ENCODE results near the gene HSCB. TPM values are rescaled to one million over a fixed set of nuclear protein-coding genes. Genes with fewer than 3 reads are reported as not detected.
A peak's percentile ranks its signal among the peaks of the same experiment; 100 is the strongest.

The HSCB gene
- total RNA-seq, 3 donors from 2014 or later (not counting 1 experiment from before 2014, with no cell fraction given): 11.4 to 13.6 (median 12.3) TPM

- Histone ChIP-seq H3K36me3 (ENCODE audit: control insufficient read depth, insufficient read depth, low read length) (peaks cover 53% of the 10 kb centered on the region), H3K27ac (ENCODE audit: low read length) (peak overlapping the region; percentile 51), H3K4me1 (ENCODE audit: control insufficient read depth, insufficient read depth, low read length) (peaks cover 53% of the 10 kb centered on the region), H3K9me3 (ENCODE audit: control insufficient read depth, insufficient read depth, low read length) (no peaks in the 10 kb centered on the region), H3K27me3 (ENCODE audit: control insufficient read depth, insufficient read depth, low read length) (no peaks in the 10 kb centered on the region), H3K4me3 (ENCODE audit: low read length) (no peak overlapping the region)
- H3K27ac Mint-ChIP-seq: peak overlapping the region; percentile 92 to 96
- peaks cover 71 to 74% of the 10 kb centered on the region in 2 donors for H3K4me1 Mint-ChIP-seq
- peak overlapping the region; percentile 45 for H3K4me3 Mint-ChIP-seq
- WGBS (ENCODE audit: insufficient coverage): 46% methylated on average over 2 of the region's 3 CpGs
- no peaks in the 10 kb centered on the region for H3K9me3 Mint-ChIP-seq
- peaks cover 26% of the 10 kb centered on the region for H3K36me3 Mint-ChIP-seq
- peak; percentile 27 to 51 (median 48) for ATAC-seq
- TF ChIP-seq CTCF (IDR thresholded peaks at IDR 0.05): no peak
- no peak for DNase-seq
- intact Hi-C loops (cut with micrococcal nuclease): no loop called here
- H3K27me3 Mint-ChIP-seq (ENCODE audit: low read depth in 2 of 2): no peaks in the 10 kb centered on the region
These were observed 50.1 kb downstream of the HSCB start for GRCh38 chr22:28791841-28792490.

GRCh38 chr22:28792491-28793383 is 50.9 kb downstream of the HSCB start:
- DNase-seq (peak in 1 of 2 donors; percentile 20), ATAC-seq (peak; percentile 42 to 57 (median 54))
- no peaks in the 10 kb centered on the region for H3K9me3 ChIP-seq (ENCODE audit: control insufficient read depth, insufficient read depth, low read length)
- TF ChIP-seq CTCF (IDR thresholded peaks at IDR 0.05): no peak
- H3K36me3 Mint-ChIP-seq: peaks cover 28% of the 10 kb centered on the region
- H3K4me1 ChIP-seq (ENCODE audit: control insufficient read depth, insufficient read depth, low read length): peaks cover 59% of the 10 kb centered on the region
- H3K27me3 ChIP-seq (ENCODE audit: control insufficient read depth, insufficient read depth, low read length): no peaks in the 10 kb centered on the region
- H3K36me3 ChIP-seq (ENCODE audit: control insufficient read depth, insufficient read depth, low read length): peaks cover 53% of the 10 kb centered on the region
- H3K27ac Mint-ChIP-seq: peak overlapping the region; percentile 92 to 96
- intact Hi-C loops (cut with micrococcal nuclease): no loop called here
- WGBS (ENCODE audit: insufficient coverage): 68% methylated on average over 15 of the region's 15 CpGs
- no peak overlapping the region for H3K4me3 ChIP-seq (ENCODE audit: low read length)
- H3K27ac ChIP-seq (ENCODE audit: low read length): peak overlapping the region; percentile 51
- H3K4me3 Mint-ChIP-seq: peak overlapping the region; percentile 58
- no peaks in the 10 kb centered on the region for H3K27me3 Mint-ChIP-seq (ENCODE audit: low read depth in 2 of 2)
- H3K4me1 Mint-ChIP-seq: peaks cover 75 to 81% of the 10 kb centered on the region in 2 donors
- no peaks in the 10 kb centered on the region for H3K9me3 Mint-ChIP-seq

GRCh38 chr22:28793976-28794584 is 52.2 kb downstream of the HSCB start:
- Histone ChIP-seq H3K9me3 (ENCODE audit: control insufficient read depth, insufficient read depth, low read length) (no peaks in the 10 kb centered on the region), H3K27me3 (ENCODE audit: control insufficient read depth, insufficient read depth, low read length) (no peaks in the 10 kb centered on the region), H3K27ac (ENCODE audit: low read length) (no peak overlapping the region), H3K4me1 (ENCODE audit: control insufficient read depth, insufficient read depth, low read length) (peaks cover 68% of the 10 kb centered on the region), H3K4me3 (ENCODE audit: low read length) (no peak overlapping the region), H3K36me3 (ENCODE audit: control insufficient read depth, insufficient read depth, low read length) (peaks cover 49% of the 10 kb centered on the region)
- Mint-ChIP-seq H3K4me1 (peaks cover 87 to 92% of the 10 kb centered on the region in 2 donors), H3K27me3 (ENCODE audit: low read depth in 2 of 2) (no peaks in the 10 kb centered on the region), H3K27ac (peak overlapping the region; percentile 92 to 96), H3K9me3 (no peaks in the 10 kb centered on the region), H3K4me3 (peak overlapping the region; percentile 69), H3K36me3 (peaks cover 29% of the 10 kb centered on the region)
- ATAC-seq (no peak), DNase-seq (no peak)
- intact Hi-C loops (cut with micrococcal nuclease): no loop called here
- TF ChIP-seq CTCF (IDR thresholded peaks at IDR 0.05): no peak
- WGBS (ENCODE audit: insufficient coverage): 71% methylated on average over 1 of the region's 4 CpGs

Measured in natural killer cell (primary cell).